Measurements from ENCODE around the gene SLC9A8. TPM values are rescaled to one million over a fixed set of nuclear protein-coding genes. Genes with fewer than 3 reads are reported as not detected.

Gene SLC9A8
- total and polyA plus RNA-seq, 9 of the 15 experiments (the other 6 are each of a cell fraction or from before 2014, with no cell fraction given): 0.56 to 9.7 (median 5.0) TPM

- 68% methylated on average over 4 of the region's 4 CpGs for WGBS (ENCODE audit: insufficient coverage, low coverage, missing lambda C conversion rate)
- no peaks in the 10 kb centered on the region for H4K20me1 ChIP-seq (replicated peaks; ENCODE audit: control insufficient read depth, insufficient read depth, low read length)
- H3K4me1 ChIP-seq (replicated peaks in 1 of 2; ENCODE audit: control insufficient read depth in 2 of 2, insufficient read depth in 2 of 2, low read length in 2 of 2): no peaks in the 10 kb centered on the region; a peak in 2 of 5 replicates
- DNase-seq (ENCODE audit: extremely low read depth in 1 of 4, low spot score in 3 of 4) (no peak), ATAC-seq (no peak), FAIRE-seq (no peak)
- H2AFZ ChIP-seq (ENCODE audit: low read depth, low read length): no peak overlapping the region
- no peak overlapping the region for H3K9ac ChIP-seq (ENCODE audit: insufficient read depth in 1 of 2, low read depth in 2 of 2, low read length in 2 of 2)
- ChIA-PET POLR2A (interaction anchor here (0.7 kb wide), 1 partner anchor 234 kb away, joined by 3 read pairs; no protein-coding TSS in a partner anchor), CTCF (ENCODE audit: low intra/inter-chr PET ratio) (no interaction called here)
- no peaks in the 10 kb centered on the region for H3K9me1 ChIP-seq (ENCODE audit: control insufficient read depth, insufficient read depth, low read length)
- no TSS peak for BruUV-seq (replicated peaks)
- in situ Hi-C loops (cut with MboI) (no loop called here), intact Hi-C loops (cut with micrococcal nuclease) (no loop called here)
- H3K27me3 ChIP-seq (ENCODE audit: control insufficient read depth in 2 of 2, insufficient read depth in 2 of 2, low read length in 2 of 2): no peaks in the 10 kb centered on the region
- TF ChIP-seq ZNF41 (CRISPR knock-in tag; conservative IDR thresholded peaks at IDR 0.05) (no peak), CCNT2 (IDR thresholded peaks at IDR 0.05; ENCODE audit: borderline replicate concordance, extremely low read depth, insufficient read length, low read depth, low read length) (no peak), MLX (CRISPR knock-in tag; conservative IDR thresholded peaks at IDR 0.05) (no peak), SAP30 (IDR thresholded peaks at IDR 0.05; ENCODE audit: borderline replicate concordance, insufficient read depth, low read depth, low read length, poor library complexity, severe bottlenecking) (no peak), SP1 (CRISPR knock-in tag; IDR thresholded peaks at IDR 0.05) (no peak), MTA1 (IDR thresholded peaks at IDR 0.05; ENCODE audit: borderline replicate concordance) (no peak), STAT5A (IDR thresholded peaks at IDR 0.05; ENCODE audit: borderline replicate concordance, low read length) (no peak), RBM17 (IDR thresholded peaks at IDR 0.05; ENCODE audit: borderline replicate concordance, low read depth, low read length) (no peak), POLR2AphosphoS2 (IDR thresholded peaks at IDR 0.05; ENCODE audit: low read length) (no peak)
- TF ChIP-seq, protein P1, sequence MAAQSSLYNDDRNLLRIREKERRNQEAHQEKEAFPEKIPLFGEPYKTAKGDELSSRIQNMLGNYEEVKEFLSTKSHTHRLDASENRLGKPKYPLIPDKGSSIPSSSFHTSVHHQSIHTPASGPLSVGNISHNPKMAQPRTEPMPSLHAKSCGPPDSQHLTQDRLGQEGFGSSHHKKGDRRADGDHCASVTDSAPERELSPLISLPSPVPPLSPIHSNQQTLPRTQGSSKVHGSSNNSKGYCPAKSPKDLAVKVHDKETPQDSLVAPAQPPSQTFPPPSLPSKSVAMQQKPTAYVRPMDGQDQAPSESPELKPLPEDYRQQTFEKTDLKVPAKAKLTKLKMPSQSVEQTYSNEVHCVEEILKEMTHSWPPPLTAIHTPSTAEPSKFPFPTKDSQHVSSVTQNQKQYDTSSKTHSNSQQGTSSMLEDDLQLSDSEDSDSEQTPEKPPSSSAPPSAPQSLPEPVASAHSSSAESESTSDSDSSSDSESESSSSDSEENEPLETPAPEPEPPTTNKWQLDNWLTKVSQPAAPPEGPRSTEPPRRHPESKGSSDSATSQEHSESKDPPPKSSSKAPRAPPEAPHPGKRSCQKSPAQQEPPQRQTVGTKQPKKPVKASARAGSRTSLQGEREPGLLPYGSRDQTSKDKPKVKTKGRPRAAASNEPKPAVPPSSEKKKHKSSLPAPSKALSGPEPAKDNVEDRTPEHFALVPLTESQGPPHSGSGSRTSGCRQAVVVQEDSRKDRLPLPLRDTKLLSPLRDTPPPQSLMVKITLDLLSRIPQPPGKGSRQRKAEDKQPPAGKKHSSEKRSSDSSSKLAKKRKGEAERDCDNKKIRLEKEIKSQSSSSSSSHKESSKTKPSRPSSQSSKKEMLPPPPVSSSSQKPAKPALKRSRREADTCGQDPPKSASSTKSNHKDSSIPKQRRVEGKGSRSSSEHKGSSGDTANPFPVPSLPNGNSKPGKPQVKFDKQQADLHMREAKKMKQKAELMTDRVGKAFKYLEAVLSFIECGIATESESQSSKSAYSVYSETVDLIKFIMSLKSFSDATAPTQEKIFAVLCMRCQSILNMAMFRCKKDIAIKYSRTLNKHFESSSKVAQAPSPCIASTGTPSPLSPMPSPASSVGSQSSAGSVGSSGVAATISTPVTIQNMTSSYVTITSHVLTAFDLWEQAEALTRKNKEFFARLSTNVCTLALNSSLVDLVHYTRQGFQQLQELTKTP (IDR thresholded peaks at IDR 0.05; ENCODE audit: low read depth in 1 of 2, partially characterized antibody in 2 of 2): no peak
- TF ChIP-seq, protein P2, sequence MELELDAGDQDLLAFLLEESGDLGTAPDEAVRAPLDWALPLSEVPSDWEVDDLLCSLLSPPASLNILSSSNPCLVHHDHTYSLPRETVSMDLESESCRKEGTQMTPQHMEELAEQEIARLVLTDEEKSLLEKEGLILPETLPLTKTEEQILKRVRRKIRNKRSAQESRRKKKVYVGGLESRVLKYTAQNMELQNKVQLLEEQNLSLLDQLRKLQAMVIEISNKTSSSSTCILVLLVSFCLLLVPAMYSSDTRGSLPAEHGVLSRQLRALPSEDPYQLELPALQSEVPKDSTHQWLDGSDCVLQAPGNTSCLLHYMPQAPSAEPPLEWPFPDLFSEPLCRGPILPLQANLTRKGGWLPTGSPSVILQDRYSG (tag; conservative IDR thresholded peaks at IDR 0.05; ENCODE audit: low read depth): no peak
- H3K9me3 ChIP-seq (replicated peaks; ENCODE audit: control insufficient read depth, insufficient read depth, low read depth, low read length): no peaks in the 10 kb centered on the region
- H3K27ac ChIP-seq (ENCODE audit: extremely low read depth, low read depth, low read length): no peak overlapping the region
- no peaks in the 10 kb centered on the region for H3K36me3 ChIP-seq (ENCODE audit: control insufficient read depth, insufficient read depth, low read length)
- no peak overlapping the region for H3K4me2 ChIP-seq (ENCODE audit: insufficient read depth, low read length)
- no peaks in the 10 kb centered on the region for H3K79me2 ChIP-seq (ENCODE audit: control insufficient read depth, insufficient read depth, low read length)
- H3K4me3 ChIP-seq: no peak overlapping the region
Measured at GRCh38 chr20:49924247-49924646, 111.6 kb downstream of the SLC9A8 start.

Measured in K562 (cell line).